GM06990 (cell line): Measurements from ENCODE around the gene TUBB.

Experiments
- DNase-seq: peaks from one replicate; pipeline ENCODE4 v3.0.0-alpha.2; 2011; ENCODE audit not compliant: insufficient read length; ENCODE audit errors: extremely low read depth
- H3K27me3 ChIP-seq: replicated peaks from 2 replicates; pipeline ENCODE4 v1.6.0; 2011; ENCODE audit warnings: low read length; ENCODE audit not compliant: control insufficient read depth, insufficient read depth
- H3K36me3 ChIP-seq: 2 replicates; pipeline ENCODE4 v1.5.1; 2011; ENCODE audit warnings: low read length; ENCODE audit not compliant: control insufficient read depth, insufficient read depth
- H3K4me3 ChIP-seq: replicated peaks from 2 replicates; pipeline ENCODE4 v1.5.1; 2011; ENCODE audit warnings: low read depth, mild to moderate bottlenecking, control low read depth, low read length
- TF ChIP-seq, protein P1 (sequence below): IDR thresholded peaks from 2 replicates; pipeline ENCODE4 v1.5.1; 2011; ENCODE audit warnings: low read length, control low read depth, mild to moderate bottlenecking, inconsistent platforms; ENCODE audit not compliant: insufficient read depth, poor library complexity, severe bottlenecking

TUBB gene

DNA sequence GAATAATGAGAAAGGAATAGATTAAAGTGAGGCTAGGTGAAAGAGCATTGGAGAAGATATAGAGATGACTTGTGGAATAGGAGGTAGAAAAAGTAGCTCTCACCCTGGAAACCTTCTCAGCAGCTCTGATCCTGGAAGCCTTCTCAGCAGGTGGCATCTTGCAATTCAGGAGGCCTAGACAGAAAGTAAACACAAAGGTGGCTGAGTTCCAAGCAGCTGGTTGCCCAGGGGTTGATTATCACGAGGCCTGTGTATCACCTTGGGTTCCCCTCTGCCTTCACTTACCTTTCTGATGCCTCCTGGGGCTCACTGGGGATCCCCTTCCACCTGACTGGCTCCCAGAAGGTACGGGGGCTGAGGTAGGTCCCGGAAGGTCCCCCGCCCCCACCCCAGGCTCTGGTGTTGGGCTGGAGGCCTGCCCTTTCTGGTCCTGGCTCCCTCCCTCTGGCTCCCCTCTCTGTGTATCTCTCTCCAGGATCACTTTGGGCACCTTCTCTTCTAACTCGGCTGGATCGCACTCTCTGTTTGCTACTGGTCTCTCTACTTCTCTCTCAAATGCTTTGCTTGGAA is 12.8 kb upstream of the TUBB start:
- no peaks in the 10 kb centered on the region for H3K27me3 ChIP-seq
- peaks cover 16% of the 10 kb centered on the region for H3K36me3 ChIP-seq
- no peak for DNase-seq
- no peak overlapping the region for H3K4me3 ChIP-seq
- TF ChIP-seq, protein P1, sequence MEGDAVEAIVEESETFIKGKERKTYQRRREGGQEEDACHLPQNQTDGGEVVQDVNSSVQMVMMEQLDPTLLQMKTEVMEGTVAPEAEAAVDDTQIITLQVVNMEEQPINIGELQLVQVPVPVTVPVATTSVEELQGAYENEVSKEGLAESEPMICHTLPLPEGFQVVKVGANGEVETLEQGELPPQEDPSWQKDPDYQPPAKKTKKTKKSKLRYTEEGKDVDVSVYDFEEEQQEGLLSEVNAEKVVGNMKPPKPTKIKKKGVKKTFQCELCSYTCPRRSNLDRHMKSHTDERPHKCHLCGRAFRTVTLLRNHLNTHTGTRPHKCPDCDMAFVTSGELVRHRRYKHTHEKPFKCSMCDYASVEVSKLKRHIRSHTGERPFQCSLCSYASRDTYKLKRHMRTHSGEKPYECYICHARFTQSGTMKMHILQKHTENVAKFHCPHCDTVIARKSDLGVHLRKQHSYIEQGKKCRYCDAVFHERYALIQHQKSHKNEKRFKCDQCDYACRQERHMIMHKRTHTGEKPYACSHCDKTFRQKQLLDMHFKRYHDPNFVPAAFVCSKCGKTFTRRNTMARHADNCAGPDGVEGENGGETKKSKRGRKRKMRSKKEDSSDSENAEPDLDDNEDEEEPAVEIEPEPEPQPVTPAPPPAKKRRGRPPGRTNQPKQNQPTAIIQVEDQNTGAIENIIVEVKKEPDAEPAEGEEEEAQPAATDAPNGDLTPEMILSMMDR, result no peak

DNA sequence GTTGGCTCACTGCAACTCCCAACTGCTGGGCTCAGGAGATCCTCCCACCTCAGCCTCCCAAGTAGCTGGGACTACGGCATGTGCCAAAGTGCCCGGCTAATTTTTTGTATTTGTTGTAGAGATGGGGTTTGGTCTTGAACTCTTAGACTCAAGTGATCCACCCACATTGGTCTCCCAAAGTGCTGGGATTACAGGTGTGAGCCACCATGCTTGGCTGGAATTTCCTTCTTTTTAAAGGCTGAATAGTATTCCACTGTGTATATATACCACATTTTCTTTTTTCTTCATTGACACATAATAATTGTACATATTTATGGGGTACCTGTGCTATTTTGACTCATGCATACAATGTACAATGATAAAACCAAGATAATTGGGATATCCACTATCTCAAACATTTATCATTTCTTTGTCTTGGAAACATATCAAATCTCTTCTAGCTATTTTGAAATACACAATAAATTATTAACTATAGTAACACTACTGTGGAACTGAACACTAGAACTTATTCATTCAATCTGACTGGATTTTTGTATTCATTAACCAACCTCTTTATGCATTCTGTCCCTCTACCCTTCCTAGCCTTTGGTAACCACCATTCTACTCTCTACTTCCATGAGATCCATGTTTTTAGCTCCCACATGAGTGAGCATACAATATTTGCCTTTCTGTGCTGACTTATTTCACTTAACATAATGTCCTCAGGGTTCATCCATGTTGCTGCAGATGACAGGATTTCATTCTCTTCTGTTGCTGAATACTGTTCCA is 10.9 kb upstream of the TUBB start:
- no peak for DNase-seq
- Histone ChIP-seq H3K27me3 (no peaks in the 10 kb centered on the region), H3K36me3 (peaks cover 21% of the 10 kb centered on the region), H3K4me3 (no peak overlapping the region)
- TF ChIP-seq, protein P1, result no peak

DNA sequence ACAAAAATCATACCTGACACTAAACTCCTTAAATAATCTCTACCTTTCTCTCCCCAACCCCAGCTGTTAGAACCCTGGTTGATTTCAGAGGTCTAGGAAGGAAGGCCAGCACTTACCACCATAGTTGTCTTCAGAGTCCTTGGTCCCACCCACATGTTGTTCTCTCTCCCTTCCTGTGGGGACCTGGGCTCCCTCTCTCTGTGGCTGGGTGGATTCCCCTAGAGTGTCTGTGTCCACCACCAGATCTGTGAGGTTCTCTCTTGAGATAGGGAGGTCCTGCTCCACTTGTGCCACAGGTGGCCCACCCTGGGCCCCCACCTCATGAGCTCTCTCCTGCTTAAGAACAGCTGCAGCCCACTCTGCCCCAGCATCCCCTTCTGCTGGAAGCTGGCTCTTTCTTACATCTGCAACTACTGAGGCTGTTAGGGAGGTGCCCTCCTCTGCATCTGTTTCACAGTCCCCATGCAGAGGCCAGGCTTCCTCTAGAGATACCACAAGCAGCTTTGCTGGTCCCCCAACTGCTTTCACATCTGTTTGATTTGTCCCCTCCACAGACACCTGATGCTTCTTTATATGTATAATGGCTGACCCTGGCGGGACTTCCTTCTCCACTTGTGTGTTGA is 8.3 kb upstream of the TUBB start:
- H3K4me3 ChIP-seq, result no peak overlapping the region
- peaks cover 17% of the 10 kb centered on the region for H3K36me3 ChIP-seq
- TF ChIP-seq, protein P1, result no peak
- DNase-seq, result no peak
- H3K27me3 ChIP-seq, result no peaks in the 10 kb centered on the region

DNA sequence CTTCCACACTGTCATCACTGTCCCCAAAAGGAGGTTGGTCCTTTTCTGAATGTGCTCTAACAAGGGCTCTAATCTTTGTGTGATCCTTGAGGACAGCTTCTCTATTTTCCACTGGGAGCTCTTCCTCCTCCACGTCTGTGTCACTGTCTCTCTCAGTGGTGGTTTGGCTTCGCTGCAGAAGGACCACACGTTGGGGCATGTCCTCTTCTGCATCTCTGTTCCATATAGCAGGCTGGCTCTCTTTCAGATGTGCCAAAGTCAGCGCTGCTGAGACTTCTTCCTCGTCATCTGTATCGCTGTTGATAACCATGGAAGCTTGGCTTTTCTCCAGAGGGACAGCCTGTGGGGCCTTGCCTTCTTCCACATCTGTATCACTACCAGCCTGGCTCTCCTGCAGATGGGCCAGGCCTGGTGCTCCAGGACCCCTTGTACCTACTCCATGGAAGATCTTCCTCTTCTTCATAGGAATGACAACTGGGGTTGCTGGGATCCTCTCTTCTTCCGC is 7.7 kb upstream of the TUBB start:
- no peak for DNase-seq
- TF ChIP-seq, protein P1, result no peak
- no peaks in the 10 kb centered on the region for H3K27me3 ChIP-seq
- H3K4me3 ChIP-seq, result no peak overlapping the region
- peaks cover 17% of the 10 kb centered on the region for H3K36me3 ChIP-seq

DNA sequence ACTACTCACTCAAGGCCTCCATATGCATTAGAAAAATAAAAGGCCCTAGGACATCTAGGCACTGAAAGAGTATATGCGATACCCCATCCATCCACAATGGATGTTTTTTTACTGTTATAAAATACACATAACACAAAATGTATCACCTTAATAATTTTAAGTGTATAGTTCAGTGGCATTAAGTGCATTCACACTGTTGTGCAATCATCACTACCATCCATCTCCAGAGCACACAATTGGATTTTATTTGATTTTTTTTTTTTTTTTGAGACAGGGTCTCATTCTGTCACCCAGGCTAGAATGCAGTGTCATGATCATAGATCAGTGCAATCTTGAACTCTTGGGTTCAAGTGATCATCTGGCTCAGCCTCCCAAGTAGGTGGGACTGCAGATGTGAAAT is 5.9 kb upstream of the TUBB start:
- H3K27me3 ChIP-seq, result no peaks in the 10 kb centered on the region
- no peak for DNase-seq
- peaks cover 17% of the 10 kb centered on the region for H3K36me3 ChIP-seq
- H3K4me3 ChIP-seq, result no peak overlapping the region
- TF ChIP-seq, protein P1, result no peak
